Esophagus muscularis mucosa (tissue), 4 donors: Measurements from ENCODE around the gene CLDN4. TPM values are rescaled to one million over a fixed set of nuclear protein-coding genes. Genes with fewer than 3 reads are reported as not detected.
"Not testable (repeated sequence)": the region's sequence is repeated elsewhere in the genome, so short reads cannot be mapped to it uniquely, and the experiment has no call there.

Experiments
- DNase-seq: peaks from one replicate; pipeline ENCODE4 v3.0.0-alpha.2; 2017; ENCODE audit errors: extremely low spot score
- H3K27ac ChIP-seq, 4 donors: fragments of 200-600 bp; sonication (generic); replicated peaks in 1 of 4; 1 replicate in 3 of 4; 2 replicates in 1 of 4; pipeline ENCODE4 v1.5.1; 2016 to 2019; ENCODE audit warnings: mild to moderate bottlenecking in 1 of 4
- H3K27me3 ChIP-seq, 4 donors: fragments of 200-600 bp; sonication (generic); one replicate each; pipeline versions ENCODE4 v1.5.1 to v1.6.0; 2016 to 2019
- H3K36me3 ChIP-seq, 4 donors: fragments of 200-600 bp; sonication (generic); one replicate each; pipeline ENCODE4 v1.5.1; 2016 to 2019
- H3K4me1 ChIP-seq, 4 donors: fragments of 200-600 bp; sonication (generic); one replicate each; pipeline ENCODE4 v1.5.1; 2016 to 2019
- H3K4me3 ChIP-seq, 4 donors: fragments of 200-600 bp; sonication (generic); 1 replicate in 2 of 4; 2 replicates in 2 of 4; pipeline ENCODE4 v1.5.1; 2016 to 2019; ENCODE audit warnings: mild to moderate bottlenecking in 4 of 4, moderate library complexity in 1 of 4
- H3K9me3 ChIP-seq, 4 donors: fragments of 200-600 bp; sonication (generic); 1 replicate in 3 of 4; 2 replicates in 1 of 4; pipeline ENCODE4 v1.5.1; 2016 to 2019
- CTCF ChIP-seq, 3 experiments: fragments of 200-600 bp in 2 of 3; fragments of 450-650 bp in 1 of 3; sonication (generic) in 2 of 3; IDR thresholded peaks; one replicate each; pipeline ENCODE4 v1.5.1; 2017 to 2019; ENCODE audit warnings: antibody characterized with exemption in 3 of 3, mild to moderate bottlenecking in 2 of 3, moderate library complexity in 1 of 3
- EP300 ChIP-seq: sonication (generic); formaldehyde crosslinking; IDR thresholded peaks from one replicate; pipeline ENCODE4 v1.6.1; 2017; ENCODE audit warnings: antibody characterized with exemption
- POLR2A ChIP-seq: fragments of 450-650 bp; IDR thresholded peaks from one replicate; pipeline ENCODE4 v1.6.1; 2017; ENCODE audit warnings: antibody characterized with exemption, moderate library complexity, mild to moderate bottlenecking, low read depth
- POLR2AphosphoS5 ChIP-seq, 2 donors: sonication (generic); formaldehyde crosslinking; IDR thresholded peaks; one replicate each; pipeline ENCODE4 v1.6.1; 2017; ENCODE audit warnings: antibody characterized with exemption in 2 of 2
- WGBS: methylation state at CpG from one replicate; pipeline ENCODE4 v1.1.5; 2018; 5-methylcytosine and 5-hydroxymethylcytosine counted together
- intact Hi-C: fragments of 100-400 bp; cut with DNase I; formaldehyde crosslinking; loops from one replicate; pipeline ENCODE4 v1.15.1; 2023
- total RNA-seq, 4 donors: library from RNA; depleted of rRNA; stranded (reverse); fragments of >200 nt; gene quantifications; one replicate each; pipeline versions ENCODE4 v1.1.0 to v1.2.1, GENCODE V29; 2016

CLDN4 gene
- total RNA-seq, 4 donors from 2014 or later: 0.42 to 3.1 (median 1.7) TPM

- Histone ChIP-seq H3K4me1 (peaks cover 0 to 4% (median 0%) of the 10 kb centered on the region in 4 donors), H3K9me3 (no peaks in the 10 kb centered on the region), H3K27ac (no peak overlapping the region), H3K4me3 (no peak overlapping the region), H3K36me3 (no peaks in the 10 kb centered on the region), H3K27me3 (peaks cover 0 to 16% (median 0%) of the 10 kb centered on the region in 4 donors)
- intact Hi-C loops: loop anchor here (2.0 kb wide), 1 partner anchor 43 kb away; no protein-coding TSS in a partner anchor
- WGBS: 11% methylated on average over 11 of the region's 11 CpGs
- DNase-seq: no peak
- TF ChIP-seq POLR2AphosphoS5 (IDR thresholded peaks at IDR 0.05): peak in 1 of 2 donors; percentile 7
- no peak for TF ChIP-seq POLR2A
- no peak for TF ChIP-seq EP300
- peak; percentile 71 to 93 (median 82) for TF ChIP-seq CTCF (IDR thresholded peaks at IDR 0.05)
These were observed 19.0 kb upstream of the CLDN4 start for GRCh38 chr7:73811760-73812168.

- 94% methylated on average over 3 of the region's 3 CpGs for WGBS
- H3K4me1 ChIP-seq: peaks cover 0 to 4% (median 0%) of the 10 kb centered on the region in 4 donors
- H3K4me3 ChIP-seq: no peak overlapping the region
- no peaks in the 10 kb centered on the region for H3K9me3 ChIP-seq
- H3K27me3 ChIP-seq: peaks cover 0 to 16% (median 0%) of the 10 kb centered on the region in 4 donors
- no peak for DNase-seq
- no peaks in the 10 kb centered on the region for H3K36me3 ChIP-seq
- TF ChIP-seq EP300 (no peak), CTCF (IDR thresholded peaks at IDR 0.05) (no peak), POLR2AphosphoS5 (IDR thresholded peaks at IDR 0.05) (no peak), POLR2A (no peak)
- H3K27ac ChIP-seq: no peak overlapping the region
- intact Hi-C loops: loop anchor here (2.0 kb wide), 1 partner anchor 42 kb away; no protein-coding TSS in a partner anchor
These were observed 17.8 kb upstream of the CLDN4 start for GRCh38 chr7:73812996-73813395.

GRCh38 chr7:73815436-73815835 is 15.4 kb upstream of the CLDN4 start:
- H3K27me3 ChIP-seq: peaks cover 0 to 13% (median 0%) of the 10 kb centered on the region in 4 donors
- no peak overlapping the region for H3K4me3 ChIP-seq
- no peaks in the 10 kb centered on the region for H3K9me3 ChIP-seq
- peaks cover 0 to 4% (median 0%) of the 10 kb centered on the region in 4 donors for H3K4me1 ChIP-seq
- no peak for DNase-seq
- intact Hi-C loops: no loop called here
- no peaks in the 10 kb centered on the region for H3K36me3 ChIP-seq
- no peak overlapping the region for H3K27ac ChIP-seq
- TF ChIP-seq POLR2A (no peak), CTCF (IDR thresholded peaks at IDR 0.05) (no peak), EP300 (no peak), POLR2AphosphoS5 (IDR thresholded peaks at IDR 0.05) (no peak)
- 82% methylated on average over 8 of the region's 8 CpGs for WGBS

GRCh38 chr7:73817121-73817520 is 13.7 kb upstream of the CLDN4 start:
- H3K27ac ChIP-seq: no peak overlapping the region
- intact Hi-C loops: no loop called here
- no peaks in the 10 kb centered on the region for H3K9me3 ChIP-seq
- no peaks in the 10 kb centered on the region for H3K27me3 ChIP-seq
- no peak for DNase-seq
- no peaks in the 10 kb centered on the region for H3K36me3 ChIP-seq
- no peaks in the 10 kb centered on the region for H3K4me1 ChIP-seq
- no peak overlapping the region for H3K4me3 ChIP-seq
- 99% methylated on average over 6 of the region's 6 CpGs for WGBS
- TF ChIP-seq POLR2A (no peak), POLR2AphosphoS5 (IDR thresholded peaks at IDR 0.05) (no peak), CTCF (IDR thresholded peaks at IDR 0.05) (no peak), EP300 (no peak)

GRCh38 chr7:73820013-73820412 is 10.8 kb upstream of the CLDN4 start:
- H3K4me1 ChIP-seq: peaks cover 0 to 8% (median 4%) of the 10 kb centered on the region in 4 donors
- H3K27ac ChIP-seq: no peak overlapping the region
- no peak for TF ChIP-seq POLR2AphosphoS5 (IDR thresholded peaks at IDR 0.05)
- no peak for TF ChIP-seq EP300
- TF ChIP-seq CTCF (IDR thresholded peaks at IDR 0.05): no peak
- TF ChIP-seq POLR2A: no peak
- 88% methylated on average over 7 of the region's 7 CpGs for WGBS
- H3K27me3 ChIP-seq: no peaks in the 10 kb centered on the region
- no peaks in the 10 kb centered on the region for H3K9me3 ChIP-seq
- no peak overlapping the region for H3K4me3 ChIP-seq
- no peaks in the 10 kb centered on the region for H3K36me3 ChIP-seq
- intact Hi-C loops: no loop called here
- no peak for DNase-seq

- 93% methylated on average over 14 of the region's 14 CpGs for WGBS
- H3K9me3 ChIP-seq, H3K27ac ChIP-seq, intact Hi-C loops, H3K27me3 ChIP-seq, H3K36me3 ChIP-seq, H3K4me3 ChIP-seq, H3K4me1 ChIP-seq, DNase-seq: not testable (repeated sequence)
These were observed 9.1 kb upstream of the CLDN4 start for GRCh38 chr7:73821597-73822285.
